Heart left ventricle (tissue), 16 donors: ENCODE results near the gene KLHL10. TPM values are rescaled to one million over a fixed set of nuclear protein-coding genes. Genes with fewer than 3 reads are reported as not detected.

ENCODE experiments used
- ATAC-seq, 4 donors: fragments of 200-7000 bp; cut with Tn5 transposase; one replicate each; pipeline ENCODE4 v1.9.1; 2020 to 2022; ENCODE audit warnings: moderate library complexity in 4 of 4, mild to moderate bottlenecking in 3 of 4, moderate number of reproducible peaks in 1 of 4
- DNase-seq, 5 donors: peaks; one replicate each; pipeline ENCODE4 v3.0.0-alpha.2; 2020
- H3K27ac ChIP-seq, 12 donors: fragments of 200-600 bp; sonication (generic) in 4 of 12; one replicate each; pipeline versions ENCODE4 v1.5.0 to v1.8.0; 2016 to 2022; ENCODE audit warnings: mild to moderate bottlenecking in 2 of 12
- H3K27me3 ChIP-seq, 9 donors: fragments of 200-600 bp; sonication (generic) in 2 of 9; one replicate each; pipeline versions ENCODE4 v1.5.1 to v1.8.0; 2016 to 2022; ENCODE audit warnings: mild to moderate bottlenecking in 3 of 9
- H3K36me3 ChIP-seq, 9 donors: fragments of 200-600 bp; sonication (generic) in 2 of 9; one replicate each; pipeline versions ENCODE4 v1.5.0 to v1.8.0; 2018 to 2022; ENCODE audit warnings: mild to moderate bottlenecking in 2 of 9
- H3K4me1 ChIP-seq, 12 donors: fragments of 200-600 bp; sonication (generic) in 4 of 12; one replicate each; pipeline versions ENCODE4 v1.5.0 to v1.8.0; 2016 to 2022; ENCODE audit warnings: mild to moderate bottlenecking in 3 of 12
- H3K4me3 ChIP-seq, 12 donors: fragments of 200-600 bp; sonication (generic) in 4 of 12; one replicate each; pipeline versions ENCODE4 v1.5.0 to v1.8.0; 2017 to 2022; ENCODE audit warnings: mild to moderate bottlenecking in 9 of 12, moderate library complexity in 4 of 12
- H3K9me3 ChIP-seq, 12 donors: fragments of 200-600 bp; sonication (generic) in 4 of 12; one replicate each; pipeline versions ENCODE4 v1.5.0 to v1.8.0; 2016 to 2022; ENCODE audit warnings: mild to moderate bottlenecking in 1 of 12
- CTCF ChIP-seq, 12 donors: fragments of 200-600 bp; sonication (generic) in 4 of 12; IDR thresholded peaks; one replicate each; pipeline versions ENCODE4 v1.5.0 to v1.8.0; 2018 to 2022; ENCODE audit warnings: antibody characterized with exemption in 12 of 12, mild to moderate bottlenecking in 5 of 12
- POLR2A ChIP-seq, 2 donors: fragments of 450-650 bp; IDR thresholded peaks; one replicate each; pipeline ENCODE4 v1.6.1; 2017; ENCODE audit warnings: antibody characterized with exemption in 2 of 2, mild to moderate bottlenecking in 2 of 2, moderate library complexity in 2 of 2
- WGBS, 4 donors: extraction: QIAGEN DNeasy Blood & Tissue Kit in 2 of 4; methylation state at CpG; one replicate each; pipeline versions ENCODE4 v1.1.5 to v1.1.7; 2013 to 2018; 5-methylcytosine and 5-hydroxymethylcytosine counted together
- intact Hi-C, 10 donors: fragments of 100-400 bp; cut with DNase I; formaldehyde crosslinking; loops; one replicate each; pipeline versions ENCODE4 v1.11.1 to v1.14.2; 2022
- polyA plus RNA-seq, 2 donors: library from polyadenylated mRNA; stranded (reverse); fragments of 200-250 nt; gene quantifications; one replicate each; pipeline ENCODE4 v1.2.3, GENCODE V29; 2013
- total RNA-seq, 9 donors: library from RNA; depleted of rRNA in 2 of 9; stranded (reverse); fragments of >200 nt in 2 of 9; fragmentation: NEBNext Ultra II Directional in 3 of 9; extraction: Animal tissue kit (Norgen Biotek cat#: 25700) in 3 of 9; gene quantifications; one replicate each; pipeline versions ENCODE4 v1.1.0 to v1.2.4, GENCODE V29; 2016 to 2023
- donor health status: ischemic (EF 13 %, LVEDD 7.1; RV severe dilation, severe dysfunction).
- donor health status: healthy with polysubstance abuse.
- donor health status: DM: no; HTN: yes; CAD: no.
- donor health status: DM: no; HTN: no; CAD: no.
- donor health status: ischemic (EF 25% LVEDD 6.9; RV normal size, moderate dysfunction).
- donor health status: ischemic (EF 25% LVEDD 5.7; RV mildly dilated, moderate dysfunction).
- donor health status: healthy.
- donor health status: DM: yes; HTN: yes; CAD: no.
- donor health status: ischemic (EF 35%, LVEDD 5.7; RV mildly dilated, moderate dysfunction).
- donor health status: nonischemic (EF 11% LVEDD 7.7; RV severe dilation, severe dysfunction).
- donor health status: DM: yes; HTN: yes; CAD: no.
- donor health status: PGD.
- donor health status: ischemic (EF 29% LVEDD 5.4; RV normal size, mild dysfunction).
- donor health status: nonischemic (EF 23%, LVEDD 6.1; RV moderate dilation, normal function).

KLHL10 gene
- total and polyA plus RNA-seq, 11 donors = 0.08 to 0.10 TPM; not detected in 9

GRCh38 chr17:41880130-41880529 lies 42.5 kb downstream of the KLHL10 start:
- WGBS, 4 donors = 89 to 92% (median 90%) methylated on average over 4 of the region's 4 CpGs
- ATAC-seq (no peak), DNase-seq (no peak)
- Histone ChIP-seq H3K4me3 (no peak overlapping the region), H3K9me3 (no peaks in the 10 kb centered on the region), H3K27me3 (no peaks in the 10 kb centered on the region), H3K27ac (no peak overlapping the region), H3K36me3 (peaks cover 2 to 89% (median 77%) of the 10 kb centered on the region in 9 donors), H3K4me1 (no peaks in the 10 kb centered on the region)
- intact Hi-C loops = loop anchor here in 3 of 10 donors (5.0 to 10.0 kb wide), 4 partner anchors 55 to 145 kb away; partner anchors contain the start of genes FKBP10 (in 1 of the 3), HAP1 (in 1 of the 3) and P3H4 (in 1 of the 3)
- TF ChIP-seq POLR2A (IDR thresholded peaks at IDR 0.05) = no peak
- TF ChIP-seq CTCF (IDR thresholded peaks at IDR 0.05) = no peak

GRCh38 chr17:41882756-41883155 lies 45.1 kb downstream of the KLHL10 start:
- peaks cover 12 to 99% (median 90%) of the 10 kb centered on the region in 9 donors for H3K36me3 ChIP-seq
- no peaks in the 10 kb centered on the region for H3K4me1 ChIP-seq
- ATAC-seq (no peak), DNase-seq (no peak)
- no peaks in the 10 kb centered on the region for H3K9me3 ChIP-seq
- TF ChIP-seq POLR2A (IDR thresholded peaks at IDR 0.05) (no peak), CTCF (IDR thresholded peaks at IDR 0.05) (no peak)
- intact Hi-C loops = loop anchor here in 3 of 10 donors (5.0 to 10.0 kb wide), 4 partner anchors 58 to 148 kb away; partner anchors contain the start of genes FKBP10 (in 1 of the 3), HAP1 (in 1 of the 3) and P3H4 (in 1 of the 3)
- H3K27me3 ChIP-seq = no peaks in the 10 kb centered on the region
- H3K4me3 ChIP-seq = no peak overlapping the region
- no peak overlapping the region for H3K27ac ChIP-seq
- WGBS, 4 donors = 87 to 94% (median 92%) methylated on average over 6 of the region's 6 CpGs

- 82 to 88% (median 86%) methylated on average over 6 of the region's 6 CpGs for WGBS, 4 donors
- H3K27ac ChIP-seq = no peak overlapping the region
- H3K36me3 ChIP-seq = peaks cover 12 to 100% (median 94%) of the 10 kb centered on the region in 9 donors
- no peak for DNase-seq
- no peaks in the 10 kb centered on the region for H3K27me3 ChIP-seq
- H3K4me1 ChIP-seq = no peaks in the 10 kb centered on the region
- no peak for TF ChIP-seq POLR2A (IDR thresholded peaks at IDR 0.05)
- peak in 5 of 12 donors; percentile 3 to 31 (median 14) for TF ChIP-seq CTCF (IDR thresholded peaks at IDR 0.05)
- no peak for ATAC-seq
- intact Hi-C loops = loop anchor here in 2 of 10 donors (10.0 kb wide), 3 partner anchors 61 to 151 kb away; partner anchors contain the start of genes FKBP10 (in 1 of the 2), HAP1 (in 1 of the 2) and P3H4 (in 1 of the 2)
- no peaks in the 10 kb centered on the region for H3K9me3 ChIP-seq
- no peak overlapping the region for H3K4me3 ChIP-seq
Observed at GRCh38 chr17:41885733-41886132, 48.1 kb downstream of the KLHL10 start.

GRCh38 chr17:41888332-41888965 lies 50.8 kb downstream of the KLHL10 start:
- peaks cover 12 to 100% (median 99%) of the 10 kb centered on the region in 9 donors for H3K36me3 ChIP-seq
- no peak for TF ChIP-seq CTCF (IDR thresholded peaks at IDR 0.05)
- no peak for TF ChIP-seq POLR2A (IDR thresholded peaks at IDR 0.05)
- H3K9me3 ChIP-seq = no peaks in the 10 kb centered on the region
- intact Hi-C loops = loop anchor here in 2 of 10 donors (10.0 kb wide), 3 partner anchors 64 to 154 kb away; partner anchors contain the start of genes FKBP10 (in 1 of the 2), HAP1 (in 1 of the 2) and P3H4 (in 1 of the 2)
- no peak overlapping the region for H3K4me3 ChIP-seq
- no peak overlapping the region for H3K27ac ChIP-seq
- WGBS, 4 donors = 88 to 93% (median 89%) methylated on average over 5 to 6 of the region's 6 CpGs
- peak in 1 of 4 donors; percentile 29 for ATAC-seq
- H3K27me3 ChIP-seq = no peaks in the 10 kb centered on the region
- no peaks in the 10 kb centered on the region for H3K4me1 ChIP-seq
- DNase-seq = no peak
